ENCODE measurements around the gene ZNF446. TPM values are rescaled to one million over a fixed set of nuclear protein-coding genes. Genes with fewer than 3 reads are reported as not detected.

The ZNF446 gene
- total RNA-seq, 2 experiments from 2014 or later, result 3.5 to 4.0 TPM

DNA sequence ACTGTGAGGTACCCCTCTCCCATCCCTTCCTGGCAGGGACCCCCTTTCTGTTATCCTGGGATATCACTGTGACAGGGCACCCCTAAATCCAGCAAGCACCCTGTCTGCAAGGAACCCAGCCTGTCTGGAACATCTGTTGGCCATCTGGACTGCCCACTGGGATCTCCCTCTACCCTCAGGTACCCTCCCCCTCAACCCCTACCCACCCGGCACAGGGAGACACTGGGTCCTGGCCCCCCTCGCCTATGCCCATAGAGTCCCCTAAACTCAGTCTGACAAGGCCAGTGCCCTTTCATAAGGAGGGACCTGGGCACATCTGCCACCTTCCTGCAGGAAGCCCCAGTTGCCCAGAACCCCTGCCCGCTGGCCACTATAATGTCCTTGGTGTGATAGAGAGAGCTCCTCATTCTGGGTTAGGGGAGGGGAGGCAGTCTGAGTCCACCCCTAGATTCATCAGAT, 38.4 kb downstream of the ZNF446 start:
- no peaks in the 10 kb centered on the region for H3K27me3 Mint-ChIP-seq
- ChIA-PET POLR2A (interaction anchor here (0.8 to 10.2 kb wide), 6 partner anchors 16 to 64 kb away, joined by 3 to 164 read pairs (median 4); partner anchors contain the start of genes CHMP2A and TRIM28), CTCF (interaction anchor here (0.6 to 1.7 kb wide), 27 partner anchors 8 to 296 kb away, joined by 3 to 24 read pairs (median 4); partner anchors contain the start of genes CHMP2A, UBE2M and ZNF584)
- peak overlapping the region; percentile 88 for H3K4me3 Mint-ChIP-seq
- no peaks in the 10 kb centered on the region for H3K9me3 Mint-ChIP-seq
- H3K27ac Mint-ChIP-seq, result peak overlapping the region; percentile 93
- peaks cover 35% of the 10 kb centered on the region for H3K4me1 Mint-ChIP-seq (ENCODE audit: low read depth)
- intact Hi-C loops (cut with micrococcal nuclease), result no loop called here
- TF ChIP-seq, protein P1, sequence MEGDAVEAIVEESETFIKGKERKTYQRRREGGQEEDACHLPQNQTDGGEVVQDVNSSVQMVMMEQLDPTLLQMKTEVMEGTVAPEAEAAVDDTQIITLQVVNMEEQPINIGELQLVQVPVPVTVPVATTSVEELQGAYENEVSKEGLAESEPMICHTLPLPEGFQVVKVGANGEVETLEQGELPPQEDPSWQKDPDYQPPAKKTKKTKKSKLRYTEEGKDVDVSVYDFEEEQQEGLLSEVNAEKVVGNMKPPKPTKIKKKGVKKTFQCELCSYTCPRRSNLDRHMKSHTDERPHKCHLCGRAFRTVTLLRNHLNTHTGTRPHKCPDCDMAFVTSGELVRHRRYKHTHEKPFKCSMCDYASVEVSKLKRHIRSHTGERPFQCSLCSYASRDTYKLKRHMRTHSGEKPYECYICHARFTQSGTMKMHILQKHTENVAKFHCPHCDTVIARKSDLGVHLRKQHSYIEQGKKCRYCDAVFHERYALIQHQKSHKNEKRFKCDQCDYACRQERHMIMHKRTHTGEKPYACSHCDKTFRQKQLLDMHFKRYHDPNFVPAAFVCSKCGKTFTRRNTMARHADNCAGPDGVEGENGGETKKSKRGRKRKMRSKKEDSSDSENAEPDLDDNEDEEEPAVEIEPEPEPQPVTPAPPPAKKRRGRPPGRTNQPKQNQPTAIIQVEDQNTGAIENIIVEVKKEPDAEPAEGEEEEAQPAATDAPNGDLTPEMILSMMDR (IDR thresholded peaks at IDR 0.05), result no peak
- no peak for ATAC-seq
- peaks cover 20% of the 10 kb centered on the region for H3K36me3 Mint-ChIP-seq (ENCODE audit: low read depth)
- DNase-seq, result no peak

DNA sequence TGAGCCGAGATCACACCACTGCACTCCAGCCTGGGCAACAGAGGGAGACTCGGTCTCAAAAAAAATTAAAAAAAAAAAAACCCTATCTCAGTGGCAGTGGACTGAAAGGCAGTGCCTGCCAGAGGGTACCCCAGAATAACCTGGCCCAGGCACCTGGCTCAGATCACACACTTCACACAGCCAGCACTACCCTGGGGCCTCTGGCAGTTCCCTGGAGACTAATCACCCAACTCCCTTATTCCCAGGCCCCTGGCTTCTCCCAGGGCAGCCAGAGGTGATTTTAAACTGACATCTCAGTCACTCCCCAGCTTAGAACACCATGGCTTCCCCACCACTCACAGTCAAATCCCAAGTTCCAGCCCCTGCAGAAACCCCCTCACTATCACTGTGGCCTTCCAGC, 39.1 kb downstream of the ZNF446 start:
- intact Hi-C loops (cut with micrococcal nuclease), result no loop called here
- no peak for DNase-seq
- H3K4me3 Mint-ChIP-seq, result peak overlapping the region; percentile 88
- peaks cover 35% of the 10 kb centered on the region for H3K4me1 Mint-ChIP-seq (ENCODE audit: low read depth)
- H3K27me3 Mint-ChIP-seq, result no peaks in the 10 kb centered on the region
- H3K9me3 Mint-ChIP-seq, result no peaks in the 10 kb centered on the region
- POLR2A ChIA-PET, result interaction anchor here (10.2 kb wide), 1 partner anchor 34 kb away, joined by 164 read pairs; the partner anchor contains the start of genes CHMP2A and TRIM28
- TF ChIP-seq, protein P1 (IDR thresholded peaks at IDR 0.05), result no peak
- peak overlapping the region; percentile 56 for H3K27ac Mint-ChIP-seq
- no peak for ATAC-seq
- CTCF ChIA-PET, result interaction anchor here (1.6 kb wide), 1 partner anchor 66 kb away, joined by 4 read pairs; no protein-coding TSS in a partner anchor
- H3K36me3 Mint-ChIP-seq (ENCODE audit: low read depth), result peaks cover 20% of the 10 kb centered on the region

DNA sequence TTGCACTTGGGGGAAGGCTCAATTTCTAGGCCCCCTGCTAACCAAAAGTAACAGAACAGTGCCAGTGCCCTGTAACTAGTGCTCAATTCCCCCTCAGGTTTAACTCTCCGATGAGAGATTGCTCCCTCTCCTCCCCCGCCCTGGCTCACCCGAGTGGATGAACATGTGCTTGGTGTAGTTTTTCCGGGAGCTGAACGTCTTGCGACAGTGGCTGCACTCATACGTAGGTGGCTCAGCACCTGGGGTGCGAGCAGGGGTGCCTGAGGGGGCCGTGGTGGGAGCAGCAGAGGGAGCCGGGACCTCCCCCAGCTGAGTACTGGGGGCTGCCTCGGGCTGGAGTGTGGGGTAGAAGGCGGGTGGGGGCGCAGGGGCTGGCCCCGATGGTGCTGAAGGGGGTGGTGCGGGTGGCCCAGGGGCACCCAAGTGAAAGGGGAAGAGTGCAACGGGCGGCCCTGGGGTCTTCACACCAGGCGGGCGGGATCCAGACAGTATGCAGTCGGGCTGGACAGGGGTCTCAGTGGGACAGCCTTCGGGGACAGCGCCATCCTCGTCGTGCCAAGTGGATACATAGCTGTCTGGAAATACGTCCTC, 40.2 kb downstream of the ZNF446 start:
- no peaks in the 10 kb centered on the region for H3K9me3 Mint-ChIP-seq
- TF ChIP-seq, protein P1 (IDR thresholded peaks at IDR 0.05), result no peak
- no peak overlapping the region for H3K27ac Mint-ChIP-seq
- POLR2A ChIA-PET, result interaction anchor here (1.1 to 10.2 kb wide), 2 partner anchors 33 to 108 kb away, joined by 3 to 164 read pairs; partner anchors contain the start of genes CHMP2A, TRIM28 and ZNF584
- no peak for ATAC-seq
- no peaks in the 10 kb centered on the region for H3K27me3 Mint-ChIP-seq
- DNase-seq, result no peak
- H3K4me3 Mint-ChIP-seq, result peak overlapping the region; percentile 88
- peaks cover 39% of the 10 kb centered on the region for H3K4me1 Mint-ChIP-seq (ENCODE audit: low read depth)
- intact Hi-C loops (cut with micrococcal nuclease), result no loop called here
- CTCF ChIA-PET, result interaction anchor here (1.6 kb wide), 1 partner anchor 65 kb away, joined by 4 read pairs; no protein-coding TSS in a partner anchor
- peaks cover 20% of the 10 kb centered on the region for H3K36me3 Mint-ChIP-seq (ENCODE audit: low read depth)

DNA sequence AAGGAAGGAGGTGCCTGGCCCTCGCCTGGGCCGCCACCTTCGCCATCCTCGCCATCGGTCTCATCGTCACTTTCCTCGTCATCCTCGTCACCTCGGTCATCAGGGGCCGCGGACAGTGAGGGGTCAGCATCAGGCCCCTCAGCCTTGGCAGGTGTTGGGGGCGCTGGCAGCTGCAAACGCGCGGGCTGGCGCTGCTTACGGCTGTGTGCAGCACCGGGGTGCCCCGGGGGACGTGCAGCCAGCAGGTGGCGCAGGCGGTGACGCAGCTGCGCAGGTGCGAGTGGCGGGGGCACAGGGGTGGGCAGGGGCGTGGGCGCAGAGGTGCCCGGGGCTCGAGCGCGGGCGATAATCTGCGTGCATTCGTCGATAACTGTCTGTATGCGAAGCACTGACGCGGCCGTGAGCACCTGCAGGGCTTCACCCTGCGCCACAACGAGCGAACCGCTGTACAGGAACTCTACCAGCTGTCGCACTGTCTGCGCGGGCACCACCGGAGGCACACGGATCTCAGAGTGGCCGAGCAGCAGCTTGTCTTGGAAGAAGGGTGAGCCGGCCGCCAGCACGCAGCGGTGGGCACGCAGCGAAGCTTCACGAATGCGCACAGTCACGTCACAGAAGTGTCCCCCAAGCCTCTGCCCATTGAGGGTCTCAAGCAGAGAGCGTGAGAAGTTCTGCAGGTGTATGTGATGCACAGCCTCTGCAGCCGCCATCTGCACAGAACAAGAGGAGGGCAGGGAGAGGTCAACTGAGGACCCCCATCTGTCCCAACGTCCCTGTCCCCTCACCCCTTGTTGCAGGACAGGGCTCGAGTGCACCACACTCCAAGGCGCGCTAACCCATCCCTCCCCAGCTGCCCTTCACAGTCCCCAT, 41.0 kb downstream of the ZNF446 start:
- peak overlapping the region; percentile 88 for H3K4me3 Mint-ChIP-seq
- TF ChIP-seq, protein P1 (IDR thresholded peaks at IDR 0.05), result peak; percentile 30
- H3K27ac Mint-ChIP-seq, result no peak overlapping the region
- H3K27me3 Mint-ChIP-seq, result no peaks in the 10 kb centered on the region
- CTCF ChIA-PET, result interaction anchor here (0.8 to 5.5 kb wide), 3 partner anchors 15 to 61 kb away, joined by 3 to 131 read pairs (median 3); no protein-coding TSS in a partner anchor
- no peaks in the 10 kb centered on the region for H3K9me3 Mint-ChIP-seq
- H3K36me3 Mint-ChIP-seq (ENCODE audit: low read depth), result peaks cover 20% of the 10 kb centered on the region
- peaks cover 40% of the 10 kb centered on the region for H3K4me1 Mint-ChIP-seq (ENCODE audit: low read depth)
- POLR2A ChIA-PET, result interaction anchor here (1.1 to 10.2 kb wide), 5 partner anchors 16 to 109 kb away, joined by 3 to 164 read pairs (median 19); partner anchors contain the start of genes CHMP2A, TRIM28 and ZNF584
- intact Hi-C loops (cut with micrococcal nuclease), result no loop called here
- no peak for DNase-seq
- ATAC-seq, result no peak
